Uterus (tissue), 4 donors: Measurements from ENCODE around the gene INSIG1. TPM values are rescaled to one million over a fixed set of nuclear protein-coding genes. Genes with fewer than 3 reads are reported as not detected.

ENCODE experiments used
- DNase-seq, 2 donors: peaks; one replicate each; pipeline ENCODE4 v3.0.0-alpha.2; 2019 to 2020
- H3K27ac ChIP-seq, 2 donors: fragments of 200-600 bp; sonication (generic); 1 replicate in 1 of 2; 2 replicates in 1 of 2; pipeline ENCODE4 v1.5.1; 2016 to 2018
- H3K27me3 ChIP-seq, 2 donors: fragments of 200-600 bp; sonication (generic); one replicate each; pipeline ENCODE4 v1.5.1; 2018 to 2019; ENCODE audit warnings: control low read depth in 1 of 2
- H3K36me3 ChIP-seq, 2 donors: fragments of 200-600 bp; sonication (generic); one replicate each; pipeline ENCODE4 v1.5.1; 2019; ENCODE audit warnings: control low read depth in 1 of 2
- H3K4me1 ChIP-seq, 2 donors: fragments of 200-600 bp; sonication (generic); one replicate each; pipeline ENCODE4 v1.5.1; 2018 to 2019; ENCODE audit warnings: control low read depth in 1 of 2
- H3K4me3 ChIP-seq, 2 donors: fragments of 200-600 bp; sonication (generic); 1 replicate in 1 of 2; 2 replicates in 1 of 2; pipeline ENCODE4 v1.5.1; 2018 to 2019; ENCODE audit warnings: mild to moderate bottlenecking in 1 of 2
- H3K9me3 ChIP-seq, 2 donors: fragments of 200-600 bp; sonication (generic); one replicate each; pipeline ENCODE4 v1.5.1; 2019; ENCODE audit warnings: control low read depth in 1 of 2
- CTCF ChIP-seq, 4 experiments: fragments of 200-600 bp in 2 of 4; fragments of 450-650 bp in 2 of 4; sonication (generic) in 2 of 4; IDR thresholded peaks; one replicate each; pipeline ENCODE4 v1.5.1; 2016 to 2019; ENCODE audit warnings: antibody characterized with exemption in 4 of 4, mild to moderate bottlenecking in 2 of 4, moderate library complexity in 1 of 4
- POLR2A ChIP-seq, 2 donors: fragments of 450-650 bp; IDR thresholded peaks; one replicate each; pipeline ENCODE4 v1.6.1; 2016; ENCODE audit warnings: antibody characterized with exemption in 2 of 2, mild to moderate bottlenecking in 1 of 2, moderate library complexity in 1 of 2
- intact Hi-C: fragments of 100-400 bp; cut with DNase I; formaldehyde crosslinking; loops from one replicate; pipeline ENCODE4 v1.15.1; 2023; ENCODE audit warnings: low total_unique reads
- total RNA-seq, 4 donors: library from RNA; depleted of rRNA in 3 of 4; stranded (reverse); fragments of >200 nt in 3 of 4; gene quantifications; one replicate each; pipeline versions ENCODE4 v1.1.0 to v1.2.4, GENCODE V29; 2014 to 2023
- donor health status: DM: yes; HTN: yes; CAD: no.

The INSIG1 gene
- total RNA-seq, 4 donors from 2014 or later, result 11.0 to 46.6 (median 22.0) TPM

DNA sequence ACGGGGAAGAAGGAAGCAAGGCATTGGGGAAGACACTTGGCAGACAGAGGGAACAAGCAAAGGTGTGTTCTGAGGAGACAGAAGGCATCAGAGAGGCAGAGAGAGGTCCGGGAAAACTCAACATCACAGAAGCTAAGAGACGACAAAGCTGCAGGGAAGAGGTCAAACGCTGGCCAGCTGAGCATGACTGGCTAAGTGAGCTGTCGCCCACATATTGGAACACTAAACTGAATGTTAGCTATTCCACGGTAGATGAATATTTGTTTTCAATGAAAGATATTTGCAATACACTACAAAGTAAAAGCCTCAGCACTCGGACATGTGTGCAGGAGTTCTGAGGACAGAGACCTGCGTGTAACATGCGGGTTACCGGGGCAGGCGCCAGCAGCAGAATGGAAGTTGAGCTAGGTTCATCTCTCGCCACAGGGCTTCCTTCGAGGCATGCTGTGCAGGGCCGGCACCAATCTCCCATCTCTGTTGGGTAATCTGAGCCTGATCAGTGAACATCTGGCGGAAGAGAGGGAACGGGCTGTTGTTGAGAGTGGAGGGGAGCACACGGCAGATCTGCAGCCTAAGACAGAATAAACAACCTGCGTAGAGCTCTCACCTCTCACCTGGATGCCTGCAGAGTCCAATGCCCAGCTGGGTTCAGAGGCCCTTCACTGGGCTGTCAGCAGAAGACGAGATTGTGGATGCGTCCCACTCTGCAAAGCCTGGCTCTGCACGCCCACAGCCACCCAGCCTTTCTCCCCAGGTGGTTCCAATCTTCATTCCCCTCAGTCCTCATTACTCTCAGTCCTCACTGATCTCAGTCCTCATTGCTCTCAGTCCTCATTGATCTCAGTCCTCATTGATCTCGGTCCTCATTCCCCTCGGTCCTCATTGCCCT is 35.9 kb downstream of the INSIG1 start:
- Histone ChIP-seq H3K4me3 (no peak overlapping the region), H3K27ac (no peak overlapping the region), H3K9me3 (no peaks in the 10 kb centered on the region), H3K36me3 (no peaks in the 10 kb centered on the region), H3K4me1 (no peaks in the 10 kb centered on the region), H3K27me3 (no peaks in the 10 kb centered on the region)
- TF ChIP-seq CTCF (IDR thresholded peaks at IDR 0.05), result no peak
- TF ChIP-seq POLR2A (IDR thresholded peaks at IDR 0.05), result no peak
- DNase-seq, result no peak
- intact Hi-C loops, result no loop called here

DNA sequence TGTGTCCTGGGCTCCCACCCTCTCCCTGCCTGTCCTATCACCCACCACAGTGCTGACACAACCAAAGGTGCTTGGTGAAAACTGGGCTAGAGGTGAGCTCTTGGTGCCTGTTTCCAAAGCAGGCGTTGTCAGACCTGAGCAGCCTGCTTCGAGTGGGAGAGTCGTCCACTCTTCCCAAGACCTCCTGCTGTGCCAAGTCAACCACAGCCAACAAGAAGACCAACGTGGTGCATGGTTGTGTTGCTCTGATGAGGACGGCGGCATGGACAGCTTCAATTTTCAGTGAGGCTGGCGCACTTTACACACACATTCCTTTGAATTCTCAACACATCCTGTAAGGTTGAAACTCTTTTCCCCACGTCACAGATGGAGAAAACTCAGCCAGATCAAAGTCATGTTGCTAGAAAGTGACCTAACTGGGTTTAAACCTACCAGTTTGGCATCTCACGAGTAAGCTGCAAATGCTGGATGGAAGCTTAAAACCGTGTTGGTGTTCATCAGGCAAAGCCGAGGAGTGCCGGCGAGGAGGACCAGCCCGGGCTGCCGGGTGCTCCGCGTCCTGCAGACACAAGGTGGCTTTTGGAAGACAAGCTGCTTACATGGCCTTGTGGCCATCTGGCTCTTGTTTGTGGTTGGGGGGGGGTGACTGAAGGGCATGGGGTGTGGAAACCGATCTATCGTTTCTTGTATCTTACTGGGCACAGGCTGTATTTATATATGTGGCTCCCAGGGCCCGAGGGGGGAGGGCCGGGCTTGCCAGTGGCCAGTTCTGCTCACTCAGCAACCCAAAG is 39.3 kb downstream of the INSIG1 start:
- no peaks in the 10 kb centered on the region for H3K36me3 ChIP-seq
- no peaks in the 10 kb centered on the region for H3K4me1 ChIP-seq
- no peaks in the 10 kb centered on the region for H3K9me3 ChIP-seq
- intact Hi-C loops, result no loop called here
- TF ChIP-seq POLR2A (IDR thresholded peaks at IDR 0.05) (no peak), CTCF (IDR thresholded peaks at IDR 0.05) (no peak)
- H3K27ac ChIP-seq, result no peak overlapping the region
- no peaks in the 10 kb centered on the region for H3K27me3 ChIP-seq
- DNase-seq, result no peak
- no peak overlapping the region for H3K4me3 ChIP-seq

DNA sequence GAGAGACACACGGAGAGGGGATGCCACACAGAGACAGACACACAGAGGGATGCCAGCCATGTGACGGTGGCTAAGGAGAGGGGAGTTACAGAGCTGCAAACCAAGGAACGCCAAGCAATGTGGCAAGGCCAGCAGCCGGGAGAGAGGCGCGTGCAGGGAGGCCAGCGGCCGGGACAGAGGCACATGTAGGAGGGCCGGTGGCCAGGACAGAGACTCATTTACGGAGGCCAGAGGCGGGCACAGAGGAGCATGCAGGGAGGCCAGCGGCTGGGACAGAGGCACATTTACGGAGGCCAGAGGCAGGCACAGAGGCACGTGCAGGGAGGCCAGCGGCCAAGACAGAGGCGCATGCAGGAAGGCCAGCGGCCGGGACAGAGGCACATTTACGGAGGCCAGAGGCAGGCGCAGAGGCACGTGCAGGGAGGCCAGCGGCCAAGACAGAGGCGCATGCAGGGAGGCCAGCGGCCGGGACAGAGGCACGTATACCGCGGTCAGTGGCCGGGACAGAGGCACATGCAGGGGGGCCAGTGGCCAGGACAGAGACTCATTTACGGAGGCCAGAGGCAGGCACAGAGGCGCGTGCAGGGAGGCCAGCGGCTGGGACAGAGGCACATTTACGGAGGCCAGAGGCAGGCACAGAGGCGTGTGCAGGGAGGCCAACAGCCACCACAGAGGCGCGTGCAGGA is 40.4 kb downstream of the INSIG1 start:
- TF ChIP-seq CTCF (IDR thresholded peaks at IDR 0.05) (no peak), POLR2A (IDR thresholded peaks at IDR 0.05) (no peak)
- no peak for DNase-seq
- Histone ChIP-seq H3K27ac (no peak overlapping the region), H3K9me3 (no peaks in the 10 kb centered on the region), H3K4me3 (no peak overlapping the region), H3K4me1 (no peaks in the 10 kb centered on the region), H3K27me3 (no peaks in the 10 kb centered on the region), H3K36me3 (no peaks in the 10 kb centered on the region)
- intact Hi-C loops, result no loop called here

GRCh38 chr7:155338632-155339320 is 41.1 kb downstream of the INSIG1 start:
- Histone ChIP-seq H3K27ac (no peak overlapping the region), H3K4me1 (no peaks in the 10 kb centered on the region), H3K9me3 (no peaks in the 10 kb centered on the region), H3K36me3 (no peaks in the 10 kb centered on the region), H3K4me3 (no peak overlapping the region), H3K27me3 (no peaks in the 10 kb centered on the region)
- TF ChIP-seq CTCF (IDR thresholded peaks at IDR 0.05), result no peak
- TF ChIP-seq POLR2A (IDR thresholded peaks at IDR 0.05), result no peak
- DNase-seq, result no peak
- intact Hi-C loops, result no loop called here
